ENCODE measurements around the gene CCER1. TPM values are rescaled to one million over a fixed set of nuclear protein-coding genes. Genes with fewer than 3 reads are reported as not detected.

The CCER1 gene
- total RNA-seq, 4 donors from 2014 or later: not detected

- H3K27ac ChIP-seq (replicated peaks in 1 of 4): no peak overlapping the region
- no peak overlapping the region for H3K4me3 ChIP-seq
- no peak for DNase-seq (ENCODE audit: extremely low spot score)
- no peaks in the 10 kb centered on the region for H3K36me3 ChIP-seq
- H3K4me1 ChIP-seq: peaks cover 0 to 14% (median 9%) of the 10 kb centered on the region in 4 donors
- no peak for TF ChIP-seq CTCF (IDR thresholded peaks at IDR 0.05)
- TF ChIP-seq POLR2AphosphoS5 (IDR thresholded peaks at IDR 0.05): no peak
- no peak for TF ChIP-seq POLR2A (IDR thresholded peaks at IDR 0.05; ENCODE audit: low read depth)
- TF ChIP-seq EP300 (IDR thresholded peaks at IDR 0.05): no peak
- H3K27me3 ChIP-seq: no peaks in the 10 kb centered on the region
- H3K9me3 ChIP-seq: no peaks in the 10 kb centered on the region
- intact Hi-C loops (cut with DNase I): no loop called here
- 94% methylated on average over 1 of the region's 1 CpG for WGBS
Observed at GRCh38 chr12:90920222-90920621, 34.8 kb downstream of the CCER1 start.

GRCh38 chr12:90917431-90917830 lies 37.5 kb downstream of the CCER1 start:
- DNase-seq (ENCODE audit: extremely low spot score): no peak

GRCh38 chr12:90916516-90916915 lies 38.5 kb downstream of the CCER1 start:
- H3K36me3 ChIP-seq: no peaks in the 10 kb centered on the region
- no peak overlapping the region for H3K4me3 ChIP-seq
- no peaks in the 10 kb centered on the region for H3K27me3 ChIP-seq
- DNase-seq (ENCODE audit: extremely low spot score): no peak
- TF ChIP-seq CTCF (IDR thresholded peaks at IDR 0.05) (no peak), POLR2AphosphoS5 (IDR thresholded peaks at IDR 0.05) (no peak), POLR2A (IDR thresholded peaks at IDR 0.05; ENCODE audit: low read depth) (no peak), EP300 (IDR thresholded peaks at IDR 0.05) (no peak)
- H3K9me3 ChIP-seq: no peaks in the 10 kb centered on the region
- peaks cover 0 to 2% (median under 1%) of the 10 kb centered on the region in 4 donors for H3K4me1 ChIP-seq
- no peak overlapping the region for H3K27ac ChIP-seq (replicated peaks in 1 of 4)
- intact Hi-C loops (cut with DNase I): no loop called here

More at GRCh38 chr12:90917431-90917830, 37.5 kb downstream of the CCER1 start:
- 44% methylated on average over 2 of the region's 2 CpGs for WGBS
- no peaks in the 10 kb centered on the region for H3K27me3 ChIP-seq
- no peaks in the 10 kb centered on the region for H3K9me3 ChIP-seq
- intact Hi-C loops (cut with DNase I): no loop called here
- TF ChIP-seq POLR2A (IDR thresholded peaks at IDR 0.05; ENCODE audit: low read depth) (no peak), POLR2AphosphoS5 (IDR thresholded peaks at IDR 0.05) (no peak), CTCF (IDR thresholded peaks at IDR 0.05) (no peak), EP300 (IDR thresholded peaks at IDR 0.05) (no peak)
- H3K36me3 ChIP-seq: no peaks in the 10 kb centered on the region
- H3K4me1 ChIP-seq: peaks cover 0 to 12% (median 8%) of the 10 kb centered on the region in 4 donors
- no peak overlapping the region for H3K4me3 ChIP-seq
- H3K27ac ChIP-seq (replicated peaks in 1 of 4): no peak overlapping the region

GRCh38 chr12:90915353-90915752 lies 39.6 kb downstream of the CCER1 start:
- no peaks in the 10 kb centered on the region for H3K4me1 ChIP-seq
- H3K9me3 ChIP-seq: no peaks in the 10 kb centered on the region
- TF ChIP-seq CTCF (IDR thresholded peaks at IDR 0.05) (no peak), POLR2A (IDR thresholded peaks at IDR 0.05; ENCODE audit: low read depth) (no peak)
- WGBS: 94% methylated on average over 2 of the region's 2 CpGs
- H3K36me3 ChIP-seq: no peaks in the 10 kb centered on the region
- intact Hi-C loops (cut with DNase I): no loop called here
- DNase-seq (ENCODE audit: extremely low spot score): no peak
- no peak overlapping the region for H3K4me3 ChIP-seq
- no peaks in the 10 kb centered on the region for H3K27me3 ChIP-seq
- no peak overlapping the region for H3K27ac ChIP-seq (replicated peaks in 1 of 4)

- Histone ChIP-seq H3K4me3 (no peak overlapping the region), H3K9me3 (no peaks in the 10 kb centered on the region), H3K27ac (replicated peaks in 1 of 4) (no peak overlapping the region), H3K4me1 (no peaks in the 10 kb centered on the region), H3K36me3 (no peaks in the 10 kb centered on the region), H3K27me3 (no peaks in the 10 kb centered on the region)
- TF ChIP-seq POLR2AphosphoS5 (IDR thresholded peaks at IDR 0.05) (no peak), CTCF (IDR thresholded peaks at IDR 0.05) (no peak), EP300 (IDR thresholded peaks at IDR 0.05) (no peak), POLR2A (IDR thresholded peaks at IDR 0.05; ENCODE audit: low read depth) (no peak)
- DNase-seq (ENCODE audit: extremely low spot score): no peak
- WGBS: 90% methylated on average over 3 of the region's 3 CpGs
- intact Hi-C loops (cut with DNase I): no loop called here
Observed at GRCh38 chr12:90910958-90911357, 44.0 kb downstream of the CCER1 start.

Measured in esophagus muscularis mucosa (tissue), 4 donors.